Measurements from ENCODE around the gene ANAPC16. TPM values are rescaled to one million over a fixed set of nuclear protein-coding genes. Genes with fewer than 3 reads are reported as not detected.
"Not testable (repeated sequence)": the region's sequence is repeated elsewhere in the genome, so short reads cannot be mapped to it uniquely, and the experiment has no call there.

The ANAPC16 gene
- total RNA-seq, 2 donors from 2014 or later: 139 to 163 TPM

- Histone ChIP-seq H3K9me3 (no peaks in the 10 kb centered on the region), H3K27ac (no peak overlapping the region)
Measured at GRCh38 chr10:72204296-72204695, 11.5 kb upstream of the ANAPC16 start.

GRCh38 chr10:72204724-72205123, 11.1 kb upstream of the ANAPC16 start:
- no peak overlapping the region for H3K27ac ChIP-seq
- peaks cover 76% of the 10 kb centered on the region for H3K36me3 ChIP-seq
- no peaks in the 10 kb centered on the region for H3K4me1 ChIP-seq
- no peaks in the 10 kb centered on the region for H3K9me3 ChIP-seq
- no peaks in the 10 kb centered on the region for H3K27me3 ChIP-seq
- TF ChIP-seq CTCF (IDR thresholded peaks at IDR 0.05): no peak
- H3K4me3 ChIP-seq: no peak overlapping the region
- no peak for DNase-seq (ENCODE audit: low spot score)

More at GRCh38 chr10:72204296-72204695, 11.5 kb upstream of the ANAPC16 start:
- no peak for DNase-seq (ENCODE audit: low spot score)
- Histone ChIP-seq H3K4me1 (no peaks in the 10 kb centered on the region), H3K4me3 (no peak overlapping the region), H3K36me3 (peaks cover 72% of the 10 kb centered on the region), H3K27me3 (no peaks in the 10 kb centered on the region)
- no peak for TF ChIP-seq CTCF (IDR thresholded peaks at IDR 0.05)

- Histone ChIP-seq H3K27ac (no peak overlapping the region), H3K9me3 (no peaks in the 10 kb centered on the region), H3K27me3 (no peaks in the 10 kb centered on the region), H3K4me1 (no peaks in the 10 kb centered on the region), H3K36me3 (peaks cover 81% of the 10 kb centered on the region), H3K4me3 (no peak overlapping the region)
- no peak for TF ChIP-seq CTCF (IDR thresholded peaks at IDR 0.05)
- no peak for DNase-seq (ENCODE audit: low spot score)
Measured at GRCh38 chr10:72206511-72207229, 9.1 kb upstream of the ANAPC16 start.

DNA sequence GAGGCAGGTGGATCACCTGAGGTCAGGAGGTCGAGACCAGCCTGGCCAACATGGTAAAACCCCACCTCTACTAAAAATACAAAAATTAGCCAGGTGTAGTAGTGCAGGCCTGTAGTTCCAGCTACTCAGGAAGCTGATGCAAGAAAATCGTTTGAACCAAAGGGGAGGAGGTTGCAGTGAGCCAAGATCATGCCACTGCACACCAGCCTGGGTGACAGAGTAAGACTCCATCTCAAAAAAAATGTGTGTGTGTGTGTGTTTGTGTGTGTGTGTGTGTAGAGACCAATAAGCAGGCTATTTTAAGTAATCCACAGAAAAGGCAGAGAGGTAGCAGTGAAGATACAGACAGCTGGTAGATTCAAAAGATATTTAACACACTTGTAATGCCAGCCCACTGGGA, 7.3 kb upstream of the ANAPC16 start:
- H3K27ac ChIP-seq; H3K4me1 ChIP-seq; H3K27me3 ChIP-seq; H3K4me3 ChIP-seq; DNase-seq (ENCODE audit: low spot score); H3K9me3 ChIP-seq: not testable (repeated sequence)
- H3K36me3 ChIP-seq: peaks cover 74% of the 10 kb centered on the region

- Histone ChIP-seq H3K4me1 (peaks cover 0 to 15% of the 10 kb centered on the region in 2 donors), H3K36me3 (peaks cover 61% of the 10 kb centered on the region)
- not testable (repeated sequence) for H3K27ac ChIP-seq; H3K4me3 ChIP-seq; DNase-seq (ENCODE audit: low spot score); H3K27me3 ChIP-seq; H3K9me3 ChIP-seq
Measured at GRCh38 chr10:72211381-72211780, 4.4 kb upstream of the ANAPC16 start.

GRCh38 chr10:72211832-72212231, 4.0 kb upstream of the ANAPC16 start:
- H3K4me3 ChIP-seq; H3K27ac ChIP-seq; H3K27me3 ChIP-seq; DNase-seq (ENCODE audit: low spot score); H3K9me3 ChIP-seq: not testable (repeated sequence)
- Histone ChIP-seq H3K36me3 (peaks cover 56% of the 10 kb centered on the region), H3K4me1 (peaks cover 0 to 19% of the 10 kb centered on the region in 2 donors)

GRCh38 chr10:72218325-72218724, 2.5 kb downstream of the ANAPC16 start:
- Histone ChIP-seq H3K27ac (peak overlapping the region; percentile 75 to 99), H3K36me3 (peaks cover 14% of the 10 kb centered on the region), H3K9me3 (no peaks in the 10 kb centered on the region), H3K4me3 (no peak overlapping the region), H3K4me1 (peaks cover 0 to 62% of the 10 kb centered on the region in 2 donors), H3K27me3 (no peaks in the 10 kb centered on the region)
- TF ChIP-seq CTCF (IDR thresholded peaks at IDR 0.05): no peak
- no peak for DNase-seq (ENCODE audit: low spot score)

Data from right atrium auricular region (tissue), 2 donors.